GM23338 (cell line): ENCODE data around the gene ARHGEF17.

Experiments
- CREB1 ChIP-seq: fragments of 250-450 bp; sonication (Bioruptor Pico); IDR thresholded peaks from 2 replicates; pipeline ENCODE4 v1.5.0; 2020; ENCODE audit warnings: low read depth, mild to moderate bottlenecking, moderate library complexity
- EZH2 ChIP-seq: fragments of 200-600 bp; sonication (generic); IDR thresholded peaks from one replicate; pipeline ENCODE4 v1.8.0; 2017; ENCODE audit warnings: antibody characterized with exemption, mild to moderate bottlenecking, low read depth; ENCODE audit not compliant: unreplicated experiment
- POLR2AphosphoS5 ChIP-seq: IDR thresholded peaks from 2 replicates; pipeline ENCODE4 v1.6.1; 2016; ENCODE audit warnings: antibody characterized with exemption, low read depth
- TF ChIP-seq, protein P1 (sequence below), 2 experiments: fragments of 200-600 bp in 1 of 2; sonication (generic) in 1 of 2; conservative IDR thresholded peaks; 2 replicates each; pipeline versions ENCODE4 v1.5.1 to v1.6.1; 2016 to 2017; ENCODE audit warnings: antibody characterized with exemption in 2 of 2, low read depth in 2 of 2, mild to moderate bottlenecking in 2 of 2, moderate library complexity in 1 of 2
- TF ChIP-seq, protein P2 (sequence below): IDR thresholded peaks from one replicate; pipeline ENCODE4 v1.6.1; 2018; ENCODE audit warnings: antibody characterized with exemption; ENCODE audit not compliant: unreplicated experiment

DNA sequence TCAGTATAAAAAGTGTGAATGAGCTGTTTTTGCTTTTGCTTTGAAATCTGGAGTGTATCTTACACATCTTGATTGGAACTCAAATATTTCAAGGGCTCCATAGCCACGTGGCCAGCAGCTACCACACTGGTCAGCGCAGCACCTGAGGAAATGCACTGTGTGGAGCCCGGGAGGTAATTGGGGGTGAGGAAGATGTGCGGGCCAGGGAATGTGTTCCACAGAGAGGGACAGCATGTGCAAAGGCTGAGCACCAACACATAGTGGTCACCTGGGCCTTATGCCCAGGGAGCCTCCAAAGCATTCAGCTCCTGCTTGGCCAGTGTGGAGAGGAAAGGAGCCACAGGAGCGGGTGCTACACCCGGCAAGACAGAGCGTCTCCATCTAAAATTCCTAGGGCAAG lies 88.9 kb downstream of the ARHGEF17 start:
- TF ChIP-seq, protein P1, sequence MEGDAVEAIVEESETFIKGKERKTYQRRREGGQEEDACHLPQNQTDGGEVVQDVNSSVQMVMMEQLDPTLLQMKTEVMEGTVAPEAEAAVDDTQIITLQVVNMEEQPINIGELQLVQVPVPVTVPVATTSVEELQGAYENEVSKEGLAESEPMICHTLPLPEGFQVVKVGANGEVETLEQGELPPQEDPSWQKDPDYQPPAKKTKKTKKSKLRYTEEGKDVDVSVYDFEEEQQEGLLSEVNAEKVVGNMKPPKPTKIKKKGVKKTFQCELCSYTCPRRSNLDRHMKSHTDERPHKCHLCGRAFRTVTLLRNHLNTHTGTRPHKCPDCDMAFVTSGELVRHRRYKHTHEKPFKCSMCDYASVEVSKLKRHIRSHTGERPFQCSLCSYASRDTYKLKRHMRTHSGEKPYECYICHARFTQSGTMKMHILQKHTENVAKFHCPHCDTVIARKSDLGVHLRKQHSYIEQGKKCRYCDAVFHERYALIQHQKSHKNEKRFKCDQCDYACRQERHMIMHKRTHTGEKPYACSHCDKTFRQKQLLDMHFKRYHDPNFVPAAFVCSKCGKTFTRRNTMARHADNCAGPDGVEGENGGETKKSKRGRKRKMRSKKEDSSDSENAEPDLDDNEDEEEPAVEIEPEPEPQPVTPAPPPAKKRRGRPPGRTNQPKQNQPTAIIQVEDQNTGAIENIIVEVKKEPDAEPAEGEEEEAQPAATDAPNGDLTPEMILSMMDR (conservative IDR thresholded peaks at IDR 0.05; ENCODE audit: low read depth in 2 of 2): no peak
- TF ChIP-seq, protein P2, sequence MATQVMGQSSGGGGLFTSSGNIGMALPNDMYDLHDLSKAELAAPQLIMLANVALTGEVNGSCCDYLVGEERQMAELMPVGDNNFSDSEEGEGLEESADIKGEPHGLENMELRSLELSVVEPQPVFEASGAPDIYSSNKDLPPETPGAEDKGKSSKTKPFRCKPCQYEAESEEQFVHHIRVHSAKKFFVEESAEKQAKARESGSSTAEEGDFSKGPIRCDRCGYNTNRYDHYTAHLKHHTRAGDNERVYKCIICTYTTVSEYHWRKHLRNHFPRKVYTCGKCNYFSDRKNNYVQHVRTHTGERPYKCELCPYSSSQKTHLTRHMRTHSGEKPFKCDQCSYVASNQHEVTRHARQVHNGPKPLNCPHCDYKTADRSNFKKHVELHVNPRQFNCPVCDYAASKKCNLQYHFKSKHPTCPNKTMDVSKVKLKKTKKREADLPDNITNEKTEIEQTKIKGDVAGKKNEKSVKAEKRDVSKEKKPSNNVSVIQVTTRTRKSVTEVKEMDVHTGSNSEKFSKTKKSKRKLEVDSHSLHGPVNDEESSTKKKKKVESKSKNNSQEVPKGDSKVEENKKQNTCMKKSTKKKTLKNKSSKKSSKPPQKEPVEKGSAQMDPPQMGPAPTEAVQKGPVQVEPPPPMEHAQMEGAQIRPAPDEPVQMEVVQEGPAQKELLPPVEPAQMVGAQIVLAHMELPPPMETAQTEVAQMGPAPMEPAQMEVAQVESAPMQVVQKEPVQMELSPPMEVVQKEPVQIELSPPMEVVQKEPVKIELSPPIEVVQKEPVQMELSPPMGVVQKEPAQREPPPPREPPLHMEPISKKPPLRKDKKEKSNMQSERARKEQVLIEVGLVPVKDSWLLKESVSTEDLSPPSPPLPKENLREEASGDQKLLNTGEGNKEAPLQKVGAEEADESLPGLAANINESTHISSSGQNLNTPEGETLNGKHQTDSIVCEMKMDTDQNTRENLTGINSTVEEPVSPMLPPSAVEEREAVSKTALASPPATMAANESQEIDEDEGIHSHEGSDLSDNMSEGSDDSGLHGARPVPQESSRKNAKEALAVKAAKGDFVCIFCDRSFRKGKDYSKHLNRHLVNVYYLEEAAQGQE: no peak
- no peak for TF ChIP-seq POLR2AphosphoS5
- no peak for TF ChIP-seq EZH2
- TF ChIP-seq CREB1 (CRISPR knock-in tag): no peak
